Fibroblast of skin of left biceps (primary cell): Measurements from ENCODE around the gene C1orf167.

ENCODE experiments used
- DNase-seq, 2 experiments: peaks; one replicate each; pipeline ENCODE4 v3.0.0-alpha.2; 2013; ENCODE audit warnings: low read depth in 2 of 2

Gene C1orf167

GRCh38 chr1:11761988-11762406, at the start of gene C1orf167:
TSS of gene C1orf167 (plus strand) at chr1:11762193. CDS start at chr1:11764401, 2,208 bp downstream.
- no peak for DNase-seq

GRCh38 chr1:11712285-11712684, 49.7 kb upstream of the C1orf167 start:
- no peak for DNase-seq

- no peak for DNase-seq
These were observed 48.9 kb upstream of the C1orf167 start for GRCh38 chr1:11713095-11713494.

GRCh38 chr1:11714831-11715575, 47.0 kb upstream of the C1orf167 start:
- DNase-seq: no peak

- DNase-seq: no peak
These were observed 42.5 kb upstream of the C1orf167 start for GRCh38 chr1:11719313-11720032.

GRCh38 chr1:11720033-11720376, 42.0 kb upstream of the C1orf167 start:
- DNase-seq: no peak

- DNase-seq: no peak
These were observed 41.5 kb upstream of the C1orf167 start for GRCh38 chr1:11720525-11720924.

GRCh38 chr1:11721311-11721710, 40.7 kb upstream of the C1orf167 start:
- DNase-seq: no peak

- DNase-seq: no peak
These were observed 39.5 kb upstream of the C1orf167 start for GRCh38 chr1:11722538-11722937.

- no peak for DNase-seq
These were observed 36.4 kb upstream of the C1orf167 start for GRCh38 chr1:11725616-11726015.

- DNase-seq: no peak
These were observed 34.9 kb upstream of the C1orf167 start for GRCh38 chr1:11727119-11727518.

- DNase-seq: no peak
These were observed 33.7 kb upstream of the C1orf167 start for GRCh38 chr1:11728126-11728806.

GRCh38 chr1:11729155-11729497, 32.9 kb upstream of the C1orf167 start:
- DNase-seq: no peak

GRCh38 chr1:11729498-11730428, 32.2 kb upstream of the C1orf167 start:
- no peak for DNase-seq

GRCh38 chr1:11730429-11730891, 31.5 kb upstream of the C1orf167 start:
- no peak for DNase-seq

- peak in 1 of 2 experiments; percentile 12 for DNase-seq
These were observed 30.2 kb upstream of the C1orf167 start for GRCh38 chr1:11731691-11732283.

- no peak for DNase-seq
These were observed 28.7 kb upstream of the C1orf167 start for GRCh38 chr1:11733306-11733705.

- no peak for DNase-seq
These were observed 26.5 kb upstream of the C1orf167 start for GRCh38 chr1:11735531-11735853.

GRCh38 chr1:11735854-11736745, 25.9 kb upstream of the C1orf167 start, which contains the start of gene AGTRAP:
TSS of gene AGTRAP (plus strand) at chr1:11736136. CDS start at chr1:11736209, 73 bp downstream.
- DNase-seq: peak; percentile 60 to 63
